Kidney glomerular epithelial cell (primary cell): Measurements from ENCODE around the gene RREB1.

Source experiments
- DNase-seq: peaks from one replicate; lab custom pipeline; 2025; lab: John Stamatoyannopoulos, UW

RREB1 gene

DNA sequence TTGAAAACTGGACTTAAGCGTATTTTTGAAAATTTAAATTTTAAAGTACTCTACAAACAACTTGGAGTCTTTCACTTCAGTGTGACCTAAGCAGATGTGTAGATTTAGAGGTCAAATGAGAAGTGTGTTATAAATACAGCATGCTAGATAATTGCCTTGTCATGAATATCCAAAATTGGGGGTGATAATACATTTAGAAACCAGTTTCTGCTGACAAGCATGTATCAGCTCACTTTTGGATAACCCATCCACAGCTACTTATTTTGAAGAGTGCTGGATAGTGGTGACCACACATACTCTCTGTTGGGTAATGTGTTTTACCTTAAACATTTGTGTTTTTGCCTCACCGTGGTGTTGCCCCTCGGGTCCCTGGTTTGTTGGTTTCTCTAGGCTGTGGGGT, 14.9 kb downstream of the RREB1 start:
- no peak for DNase-seq

DNA sequence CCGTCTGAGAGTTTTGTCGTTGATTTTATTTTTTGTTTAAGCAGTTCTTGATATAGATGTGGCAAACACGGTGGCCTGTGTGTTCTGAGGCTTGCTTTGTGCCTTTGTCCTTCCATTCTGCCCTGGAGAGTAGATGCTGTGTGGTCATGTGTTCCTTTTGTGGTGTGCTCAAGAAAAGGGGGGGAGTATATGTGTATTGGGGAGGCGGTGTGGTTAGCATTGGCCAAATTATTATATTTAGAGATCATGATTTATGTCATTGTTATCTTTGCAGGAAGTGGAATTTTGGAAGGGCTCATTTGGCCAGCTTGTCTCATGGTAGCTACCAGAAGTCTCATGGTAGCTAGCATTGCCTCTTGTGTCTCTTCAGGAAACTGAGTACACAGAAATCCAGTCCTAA, 16.4 kb downstream of the RREB1 start:
- no peak for DNase-seq

- DNase-seq = peak; percentile 27
Measured at GRCh38 chr6:7124636-7125035, 16.9 kb downstream of the RREB1 start.

GRCh38 chr6:7125290-7125689, 17.5 kb downstream of the RREB1 start:
- no peak for DNase-seq

GRCh38 chr6:7126754-7127153, 19.0 kb downstream of the RREB1 start:
- DNase-seq = no peak

DNA sequence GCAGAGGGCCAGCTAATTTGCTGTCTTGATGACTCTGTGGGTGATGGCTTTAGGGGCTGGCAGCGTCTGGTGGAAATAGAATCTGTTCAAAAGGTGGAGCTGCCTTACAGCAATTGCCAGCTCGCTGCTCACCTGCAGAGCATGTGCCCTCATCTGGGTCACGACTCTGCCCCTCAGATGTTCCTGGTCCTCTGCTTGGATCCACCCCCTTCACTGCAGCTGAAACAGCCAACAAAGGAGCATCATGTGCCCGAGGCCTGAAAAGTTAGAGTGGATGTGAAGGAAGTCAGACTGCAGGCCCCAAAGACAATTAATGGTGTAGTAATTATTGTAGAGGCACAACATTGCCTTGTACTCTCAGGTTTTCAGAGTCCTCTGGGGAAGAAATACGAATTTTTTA, 19.9 kb downstream of the RREB1 start:
- DNase-seq = no peak

DNA sequence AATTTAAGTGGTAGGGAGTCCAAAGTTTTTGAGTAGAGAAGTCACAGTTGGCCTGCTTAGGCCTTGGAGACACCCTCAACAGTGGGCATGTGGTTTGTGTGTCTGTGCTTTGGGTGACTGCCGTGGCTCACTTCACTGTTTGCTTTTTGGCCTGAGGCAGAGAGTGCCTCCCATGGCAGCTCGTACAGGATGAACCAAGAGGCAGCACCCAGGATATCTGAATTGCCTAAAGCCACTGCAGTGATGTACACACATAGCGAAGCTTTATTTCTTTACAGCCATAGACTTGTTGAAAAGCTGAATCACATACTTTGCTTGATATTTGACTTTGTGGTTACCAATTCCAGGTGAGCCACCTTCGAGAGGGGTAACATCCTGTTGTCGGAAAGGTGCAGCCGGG, 21.6 kb downstream of the RREB1 start:
- no peak for DNase-seq

GRCh38 chr6:7129784-7130569, 22.2 kb downstream of the RREB1 start:
- DNase-seq = no peak

- no peak for DNase-seq
Measured at GRCh38 chr6:7131390-7131789, 23.6 kb downstream of the RREB1 start.

GRCh38 chr6:7132398-7133035, 24.8 kb downstream of the RREB1 start:
- no peak for DNase-seq

- DNase-seq = no peak
Measured at GRCh38 chr6:7134999-7135745, 27.4 kb downstream of the RREB1 start.

- no peak for DNase-seq
Measured at GRCh38 chr6:7135755-7136154, 28.0 kb downstream of the RREB1 start.

- no peak for DNase-seq
Measured at GRCh38 chr6:7136859-7137334, 29.1 kb downstream of the RREB1 start.

DNA sequence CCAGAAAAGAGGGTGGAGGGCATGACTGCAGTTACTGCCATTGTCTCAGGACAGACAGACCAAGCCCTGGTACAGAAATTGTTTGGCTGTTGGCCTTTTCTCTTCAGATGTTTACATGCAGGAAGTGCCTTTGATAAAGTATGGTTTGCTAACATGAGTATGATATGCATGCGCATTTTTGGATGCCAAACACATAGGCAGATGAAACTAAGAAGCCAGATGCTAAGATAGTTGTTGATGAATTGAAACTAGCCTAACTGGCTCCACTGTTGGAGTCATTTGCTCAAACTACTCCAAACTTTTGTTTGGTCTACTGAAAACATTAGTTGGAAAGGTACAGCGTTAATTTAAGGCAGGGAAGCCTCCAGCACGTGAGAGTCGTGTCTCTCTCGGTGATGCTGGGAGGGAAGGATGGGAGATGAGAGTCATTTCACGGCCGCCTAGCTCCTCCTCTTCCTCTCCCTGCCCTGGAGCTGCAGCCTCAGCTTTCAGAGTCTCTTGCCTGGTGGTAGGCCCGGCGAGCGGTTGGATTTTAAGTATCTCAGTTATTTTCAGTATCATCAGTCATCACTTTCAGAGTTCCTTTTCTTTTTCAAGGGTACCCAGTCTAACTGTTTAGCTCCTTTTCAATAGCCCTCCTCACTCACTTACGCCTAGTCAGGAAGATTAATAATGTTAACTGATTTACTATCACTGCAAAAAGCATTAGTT, 29.7 kb downstream of the RREB1 start:
- DNase-seq = peak; percentile 44

DNA sequence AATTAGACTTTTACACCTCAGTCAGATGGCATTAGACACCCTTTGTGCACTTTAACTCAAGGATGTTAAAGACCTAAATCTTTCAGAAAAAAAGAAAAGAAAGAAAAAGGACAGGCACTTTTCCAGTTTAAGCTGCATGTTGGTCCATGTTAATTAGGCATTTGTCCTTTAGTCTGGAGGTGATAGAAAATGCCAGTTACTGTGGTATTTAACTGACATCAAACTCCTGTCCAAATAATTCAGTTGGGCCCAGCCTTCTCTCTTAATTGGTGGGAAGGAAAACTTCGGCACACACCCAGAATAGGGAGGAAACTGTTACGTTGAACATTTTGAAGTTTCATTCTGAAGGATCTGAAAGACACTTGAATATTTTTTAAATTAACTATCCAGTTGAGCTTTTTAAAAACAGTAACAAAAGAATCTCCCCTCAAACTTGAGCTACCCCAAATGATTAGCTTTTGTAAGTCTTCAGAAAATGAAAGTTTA, 30.3 kb downstream of the RREB1 start:
- DNase-seq = no peak

GRCh38 chr6:7138921-7139358, 31.2 kb downstream of the RREB1 start:
- DNase-seq = peak; percentile 47

GRCh38 chr6:7139835-7140470, 32.2 kb downstream of the RREB1 start:
- peak; percentile 47 for DNase-seq

DNA sequence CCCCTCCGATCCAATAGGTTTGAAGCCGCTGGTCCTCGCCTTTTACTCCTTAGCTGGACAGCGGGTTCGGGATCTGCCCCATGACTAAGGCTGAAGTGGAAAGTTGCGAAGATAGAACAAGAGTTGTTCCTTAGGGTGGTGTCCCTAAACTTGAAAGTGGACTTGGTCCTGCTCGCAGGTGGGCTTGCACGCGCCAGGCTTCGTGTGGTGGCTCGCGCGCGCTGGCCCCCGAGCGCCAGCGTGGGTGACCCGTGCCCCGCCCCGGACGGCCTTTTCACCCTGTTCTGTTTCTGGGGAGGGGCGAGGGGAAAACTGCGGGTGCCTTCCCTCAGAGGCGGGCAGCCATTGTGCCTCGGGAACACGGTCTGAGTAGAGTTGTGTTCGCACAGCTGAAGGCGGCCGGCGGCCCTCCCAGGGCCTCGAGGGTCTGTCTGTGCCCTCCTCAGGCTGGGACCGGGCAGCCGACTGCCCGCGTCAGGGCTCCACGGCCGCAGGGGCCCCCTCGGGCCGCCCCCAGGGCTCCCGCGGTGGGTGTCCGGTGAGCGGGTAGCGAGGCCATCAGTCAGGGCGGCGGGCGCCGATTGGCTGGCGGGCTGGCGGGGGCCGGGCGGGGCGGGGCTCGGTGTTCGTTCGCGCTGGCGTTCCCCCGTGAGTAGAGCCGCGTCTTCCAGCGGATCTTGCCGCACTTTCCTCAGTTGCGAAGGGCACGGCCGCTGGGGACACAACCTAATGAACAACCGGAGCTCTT, 33.0 kb downstream of the RREB1 start:
- peak; percentile 59 for DNase-seq

DNA sequence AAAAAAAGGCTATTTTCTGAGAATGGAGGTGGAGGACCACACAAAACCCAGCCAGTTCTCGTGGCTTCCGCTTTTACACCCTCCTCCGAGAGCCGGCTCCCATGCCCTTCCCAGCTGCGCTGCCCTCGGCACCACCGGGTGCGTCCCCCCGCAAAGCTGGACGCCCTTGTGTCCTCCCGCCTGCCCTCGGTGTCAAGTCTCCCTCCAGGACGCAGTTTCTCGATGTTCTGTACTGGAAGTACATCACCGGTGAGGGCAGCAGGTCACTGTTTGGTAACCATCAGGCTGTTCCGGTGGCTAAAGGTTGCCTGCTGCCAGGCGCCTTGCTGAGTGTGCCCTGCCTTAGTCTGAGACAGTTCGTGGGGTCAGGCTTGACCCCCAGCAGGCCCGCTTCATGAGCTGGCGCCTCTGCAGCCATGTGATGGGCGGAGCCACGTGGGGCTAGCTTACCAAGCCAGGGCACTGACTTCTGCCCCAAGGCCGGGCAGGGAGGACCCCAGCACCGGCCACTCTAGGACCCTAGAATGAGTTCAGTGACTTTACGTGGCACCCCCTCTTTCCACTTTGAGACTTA, 34.6 kb downstream of the RREB1 start:
- DNase-seq = no peak

DNA sequence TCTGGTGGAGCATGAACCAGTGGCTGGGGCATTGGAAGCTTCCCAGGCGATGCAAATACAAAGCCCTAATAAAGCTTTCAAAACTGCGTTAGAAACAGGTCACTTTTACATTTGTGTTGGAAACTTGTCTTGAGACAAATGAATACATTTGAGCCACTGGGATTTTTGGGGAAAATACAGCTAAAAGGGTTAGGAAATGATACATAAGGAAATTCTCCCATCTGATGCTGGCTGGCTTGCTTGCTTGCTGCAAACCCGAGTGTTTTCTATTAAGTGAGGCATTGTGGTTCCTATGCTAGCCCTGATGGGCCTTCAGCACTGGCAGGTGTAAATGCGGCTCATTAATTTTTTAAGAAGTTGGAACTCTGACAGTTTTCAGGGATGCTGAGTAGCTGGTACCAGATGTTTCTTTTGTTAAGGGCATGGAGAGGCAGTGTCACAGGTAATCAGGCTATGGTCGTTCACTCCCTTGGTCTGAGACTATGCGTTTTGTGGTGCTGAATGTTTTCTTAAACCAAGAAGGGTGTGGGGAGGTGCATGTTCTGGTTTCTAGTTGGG, 35.2 kb downstream of the RREB1 start:
- DNase-seq = no peak
